ENCODE measurements around the gene HINT2.

- TF ChIP-seq CTCF (IDR thresholded peaks at IDR 0.05) (no peak), POLR2A (IDR thresholded peaks at IDR 0.05) (no peak), POLR2AphosphoS5 (IDR thresholded peaks at IDR 0.05) (no peak)
These were observed 39.4 kb upstream of the HINT2 start for GRCh38 chr9:35854091-35854762.

Measured in prostate gland (tissue), 2 donors.